ENCODE measurements around the gene P2RX4.

The P2RX4 gene

GRCh38 chr12:121245031-121245430 lies 35.1 kb downstream of the P2RX4 start:
- DNase-seq (ENCODE audit: low read depth), result no peak
- H3K4me3 ChIP-seq (ENCODE audit: low read depth, low read length), result no peak overlapping the region
- no peak for TF ChIP-seq CTCF (conservative IDR thresholded peaks at IDR 0.05; ENCODE audit: low read depth, low read length)

DNA sequence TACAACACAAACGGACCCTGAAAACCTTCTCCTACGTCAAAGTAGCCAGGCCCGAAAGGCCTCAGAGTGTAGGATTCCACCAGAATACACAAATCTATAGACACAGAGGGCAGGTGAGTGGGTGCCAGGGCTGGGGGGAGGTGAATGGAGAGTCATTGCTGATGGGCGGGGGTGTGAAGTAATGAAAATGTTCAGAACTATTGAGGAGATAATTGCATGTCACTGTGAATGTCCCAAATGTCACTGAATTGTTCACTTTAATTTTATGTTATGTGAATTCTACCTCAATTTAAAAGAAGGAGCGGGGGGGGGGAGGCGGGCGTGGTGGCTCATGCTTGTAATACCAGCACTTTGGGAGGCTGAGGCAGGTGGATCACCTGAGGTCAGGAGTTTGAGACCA lies 36.0 kb downstream of the P2RX4 start:
- no peak for DNase-seq (ENCODE audit: low read depth)
- H3K4me3 ChIP-seq (ENCODE audit: low read depth, low read length), result no peak overlapping the region
- TF ChIP-seq CTCF (conservative IDR thresholded peaks at IDR 0.05; ENCODE audit: low read depth, low read length), result no peak

GRCh38 chr12:121246893-121247557 lies 37.1 kb downstream of the P2RX4 start:
- no peak for TF ChIP-seq CTCF (conservative IDR thresholded peaks at IDR 0.05; ENCODE audit: low read depth, low read length)
- no peak for DNase-seq (ENCODE audit: low read depth)
- no peak overlapping the region for H3K4me3 ChIP-seq (ENCODE audit: low read depth, low read length)

GRCh38 chr12:121248622-121249021 lies 38.7 kb downstream of the P2RX4 start:
- TF ChIP-seq CTCF (conservative IDR thresholded peaks at IDR 0.05; ENCODE audit: low read depth, low read length), result no peak
- no peak overlapping the region for H3K4me3 ChIP-seq (ENCODE audit: low read depth, low read length)
- no peak for DNase-seq (ENCODE audit: low read depth)

DNA sequence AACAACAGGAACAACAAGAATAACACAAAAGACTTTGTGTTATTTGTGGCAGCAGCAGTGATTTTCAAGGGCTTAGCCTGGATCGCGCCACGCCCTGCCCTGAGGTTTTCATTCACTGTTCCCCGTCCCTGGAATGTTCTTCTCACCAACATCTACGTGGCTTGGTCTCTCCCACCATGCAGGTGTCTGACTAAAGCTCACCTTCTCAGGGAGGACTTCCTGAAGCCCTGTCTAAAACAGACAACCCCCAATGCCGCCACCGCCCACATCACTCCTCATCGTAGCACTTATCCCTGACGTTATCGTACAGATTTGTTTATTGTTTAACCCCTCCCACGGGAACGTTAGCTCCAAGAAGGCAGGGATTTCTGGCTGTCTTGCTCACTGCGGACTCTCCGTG lies 40.4 kb downstream of the P2RX4 start:
- H3K4me3 ChIP-seq (ENCODE audit: low read depth, low read length), result no peak overlapping the region
- TF ChIP-seq CTCF (conservative IDR thresholded peaks at IDR 0.05; ENCODE audit: low read depth, low read length), result no peak
- no peak for DNase-seq (ENCODE audit: low read depth)

DNA sequence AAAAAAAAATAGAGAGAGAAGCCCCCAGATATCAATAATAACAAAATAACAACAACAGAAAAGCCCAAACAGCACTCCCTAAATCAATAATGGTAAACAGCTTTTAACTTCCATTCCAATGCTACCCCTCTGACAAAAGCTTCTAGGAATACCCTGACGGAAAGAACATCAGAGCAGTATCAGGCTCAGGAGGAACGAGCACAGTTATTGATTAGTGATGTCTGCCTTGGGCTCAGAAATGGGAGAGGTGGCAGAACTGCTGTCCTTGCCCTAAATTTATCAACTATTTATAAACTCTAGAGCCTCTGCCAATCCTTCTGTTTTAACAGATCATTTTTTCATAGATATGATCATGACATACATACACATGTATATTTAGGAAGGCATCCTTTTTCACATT lies 41.9 kb downstream of the P2RX4 start:
- no peak for DNase-seq (ENCODE audit: low read depth)
- TF ChIP-seq CTCF (conservative IDR thresholded peaks at IDR 0.05; ENCODE audit: low read depth, low read length), result no peak
- no peak overlapping the region for H3K4me3 ChIP-seq (ENCODE audit: low read depth, low read length)

GRCh38 chr12:121252712-121253345 lies 42.9 kb downstream of the P2RX4 start:
- DNase-seq (ENCODE audit: low read depth), result no peak
- TF ChIP-seq CTCF (conservative IDR thresholded peaks at IDR 0.05; ENCODE audit: low read depth, low read length), result no peak
- H3K4me3 ChIP-seq (ENCODE audit: low read depth, low read length), result no peak overlapping the region

All from choroid plexus epithelial cell (primary cell).